SK-N-SH (cell line): ENCODE measurements around the gene WSCD1. TPM values are rescaled to one million over a fixed set of nuclear protein-coding genes. Genes with fewer than 3 reads are reported as not detected.

Experiments
- CTCF ChIA-PET: fragments of 300-600, 350-600 bp; formaldehyde crosslinking; extraction: SDS; loops from one replicate; lab custom pipeline; 2021; lab: Yijun Ruan, JAX
- POLR2A ChIA-PET: fragments of 350-600 bp; sonication (Branson Sonifier 250); formaldehyde crosslinking; extraction: SDS; loops from one replicate; lab custom pipeline; 2020; ENCODE audit warnings: antibody characterized with exemption, inconsistent platforms; lab: Yijun Ruan, JAX
- DNase-seq: peaks from one replicate; pipeline ENCODE4 v3.0.0; 2012
- H2AFZ ChIP-seq: fragments of 200-600 bp; sonication (generic); 2 replicates; pipeline ENCODE4 v1.8.1; 2016; ENCODE audit warnings: antibody characterized with exemption, mild to moderate bottlenecking, low read depth
- H3F3A ChIP-seq: fragments of 200-600 bp; sonication (generic); replicated peaks from 2 replicates; pipeline ENCODE3; 2016; ENCODE audit warnings: antibody characterized with exemption, mild to moderate bottlenecking; ENCODE audit not compliant: insufficient read depth
- H3K27ac ChIP-seq, 2 experiments: fragments of 200-500 bp in 1 of 2; fragments of 200-600 bp in 1 of 2; sonication (Bioruptor generic) in 1 of 2; sonication (generic), shearing (Covaris generic) in 1 of 2; 2 replicates each; pipeline versions ENCODE4 v1.5.1 to v1.6.1; 2014 to 2016; ENCODE audit warnings: low read depth in 2 of 2, inconsistent platforms in 1 of 2, low read length in 1 of 2, mild to moderate bottlenecking in 1 of 2, mixed read lengths in 1 of 2
- H3K27me3 ChIP-seq: fragments of 200-600 bp; sonication (generic), shearing (Covaris generic); 2 replicates; pipeline ENCODE4 v1.6.1; 2016; ENCODE audit warnings: mixed run types; ENCODE audit not compliant: insufficient read depth
- H3K36me3 ChIP-seq, 2 experiments: fragments of 200-500 bp in 1 of 2; fragments of 200-600 bp in 1 of 2; sonication (Bioruptor generic) in 1 of 2; sonication (generic) in 1 of 2; replicated peaks in 1 of 2; 2 replicates each; pipeline versions ENCODE3 to v1.5.1; 2014 to 2016; ENCODE audit warnings: low read length in 1 of 2, mild to moderate bottlenecking in 1 of 2; ENCODE audit not compliant: insufficient read depth in 2 of 2, control insufficient read depth in 1 of 2
- H3K4me1 ChIP-seq, 2 experiments: fragments of 200-500 bp in 1 of 2; fragments of 200-600 bp in 1 of 2; sonication (Bioruptor generic) in 1 of 2; sonication (generic), shearing (Covaris generic) in 1 of 2; 2 replicates each; pipeline versions ENCODE4 v1.5.1 to v1.6.1; 2014 to 2016; ENCODE audit warnings: low read depth in 1 of 2, low read length in 1 of 2, mixed run types in 1 of 2; ENCODE audit not compliant: insufficient read depth in 2 of 2, control insufficient read depth in 1 of 2
- H3K4me2 ChIP-seq: fragments of 200-600 bp; sonication (generic), shearing (Covaris generic); 2 replicates; pipeline ENCODE4 v1.6.1; 2017; ENCODE audit warnings: mixed run types
- H3K4me3 ChIP-seq, 2 experiments: fragments of 200-500 bp in 1 of 2; fragments of 200-600 bp in 1 of 2; sonication (Bioruptor generic) in 1 of 2; sonication (generic), shearing (Covaris generic) in 1 of 2; 2 replicates each; pipeline versions ENCODE4 v1.5.1 to v1.8.1; 2014 to 2016; ENCODE audit warnings: low read depth in 2 of 2, inconsistent platforms in 1 of 2, low read length in 1 of 2, mild to moderate bottlenecking in 1 of 2, mixed read lengths in 1 of 2, moderate library complexity in 1 of 2
- H3K79me2 ChIP-seq: fragments of 200-600 bp; sonication (generic); 2 replicates; pipeline ENCODE4 v1.8.1; 2017; ENCODE audit warnings: mild to moderate bottlenecking; ENCODE audit not compliant: insufficient read depth
- H3K9ac ChIP-seq: fragments of 200-600 bp; sonication (generic); 2 replicates; pipeline ENCODE4 v1.6.1; 2017; ENCODE audit warnings: mixed run types
- H3K9me2 ChIP-seq: fragments of 200-600 bp; sonication (generic); 2 replicates; pipeline ENCODE4 v1.6.1; 2017; ENCODE audit warnings: mixed run types
- H3K9me3 ChIP-seq: fragments of 200-600 bp; sonication (generic); 2 replicates; pipeline ENCODE4 v1.6.1; 2017; ENCODE audit warnings: mixed run types, mild to moderate bottlenecking, moderate library complexity
- H4K20me1 ChIP-seq: fragments of 200-600 bp; sonication (generic); 2 replicates; pipeline ENCODE4 v1.6.1; 2017; ENCODE audit warnings: mild to moderate bottlenecking, mixed run types; ENCODE audit not compliant: insufficient read depth
- ELF1 ChIP-seq: IDR thresholded peaks from 2 replicates; pipeline ENCODE4 v1.4.0; 2012
- EP300 ChIP-seq, 2 experiments: IDR thresholded peaks; 2 replicates each; pipeline versions ENCODE4 v1.4.0 to v1.6.1; 2012; ENCODE audit warnings: borderline replicate concordance in 1 of 2, low read depth in 1 of 2, low read length in 1 of 2
- EZH2phosphoT487 ChIP-seq: fragments of 200-600 bp; sonication (generic); IDR thresholded peaks from 2 replicates; pipeline ENCODE4 v1.6.1; 2017; ENCODE audit warnings: low read depth, mixed run types, mild to moderate bottlenecking, antibody characterized with exemption, moderate library complexity, borderline replicate concordance
- FOSL2 ChIP-seq: IDR thresholded peaks from 2 replicates; pipeline ENCODE4 v1.4.0; 2012; ENCODE audit warnings: low read depth, mild to moderate bottlenecking, moderate library complexity, borderline replicate concordance
- FOXJ3 ChIP-seq: sonication (generic); formaldehyde crosslinking; IDR thresholded peaks from 2 replicates; pipeline ENCODE4 v1.5.1; 2020; ENCODE audit warnings: mild to moderate bottlenecking, missing genetic modification reagents
- GABPA ChIP-seq: IDR thresholded peaks from 2 replicates; pipeline ENCODE4 v1.4.0; 2012; ENCODE audit warnings: low read depth, mild to moderate bottlenecking
- MAX ChIP-seq: IDR thresholded peaks from 2 replicates; pipeline ENCODE4 v1.4.0; 2012; ENCODE audit warnings: low read depth
- MEF2A ChIP-seq: IDR thresholded peaks from 2 replicates; pipeline ENCODE4 v1.4.0; 2012; ENCODE audit warnings: low read depth, borderline replicate concordance
- NFIC ChIP-seq: IDR thresholded peaks from 2 replicates; pipeline ENCODE4 v1.4.0; 2012; ENCODE audit warnings: borderline replicate concordance
- PBX3 ChIP-seq: IDR thresholded peaks from 2 replicates; pipeline ENCODE4; 2012
- POLR2AphosphoS5 ChIP-seq: IDR thresholded peaks from 2 replicates; pipeline ENCODE4 v1.6.1; 2012; ENCODE audit warnings: low read depth, low read length
- RCOR1 ChIP-seq: fragments of 150-350 bp; IDR thresholded peaks from 2 replicates; pipeline ENCODE4 v1.6.1; 2017; ENCODE audit warnings: antibody characterized with exemption, low read length
- REST ChIP-seq: IDR thresholded peaks from 2 replicates; pipeline ENCODE4 v1.6.1; 2012; ENCODE audit warnings: mild to moderate bottlenecking, low read depth, low read length, moderate library complexity
- RFX5 ChIP-seq: IDR thresholded peaks from 2 replicates; pipeline ENCODE4 v1.6.1; 2012; ENCODE audit warnings: mild to moderate bottlenecking, improper control_type of control experiment, low read length
- SIN3A ChIP-seq: IDR thresholded peaks from 2 replicates; pipeline ENCODE4 v1.6.1; 2012; ENCODE audit warnings: low read depth, mild to moderate bottlenecking, low read length, moderate library complexity, borderline replicate concordance
- TAF1 ChIP-seq: IDR thresholded peaks from 2 replicates; pipeline ENCODE4 v1.6.1; 2012; ENCODE audit warnings: low read depth, mild to moderate bottlenecking, low read length, moderate library complexity, borderline replicate concordance
- TEAD4 ChIP-seq: IDR thresholded peaks from 2 replicates; pipeline ENCODE4 v1.4.0; 2012; ENCODE audit warnings: mild to moderate bottlenecking, borderline replicate concordance; ENCODE audit not compliant: insufficient read depth
- USF1 ChIP-seq: IDR thresholded peaks from 2 replicates; pipeline ENCODE4 v1.4.0; 2012; ENCODE audit warnings: low read depth, borderline replicate concordance
- USF2 ChIP-seq: fragments of 150-350 bp; IDR thresholded peaks from 2 replicates; pipeline ENCODE4 v1.6.1; 2017; ENCODE audit warnings: antibody characterized with exemption, low read length, low read depth, borderline replicate concordance
- ZBTB33 ChIP-seq: IDR thresholded peaks from 2 replicates; pipeline ENCODE4 v1.4.0; 2012; ENCODE audit warnings: low read depth, borderline replicate concordance
- WGBS: methylation state at CpG from one replicate; pipeline ENCODE4 v1.1.6; 2017; ENCODE audit warnings: low lambda C conversion rate; 5-methylcytosine and 5-hydroxymethylcytosine counted together
- polyA plus RNA-seq, 3 experiments: library from polyadenylated mRNA; depleted of rRNA; stranded (reverse); fragments of >200 nt; gene quantifications; 2 replicates each; pipeline ENCODE4 v1.2.3, GENCODE V29; 2012

WSCD1 gene
- polyA plus RNA-seq, 1 of the 3 experiments (the other 2 are of a cell fraction): 0.03 TPM

- DNase-seq: no peak
- no peaks in the 10 kb centered on the region for H3K79me2 ChIP-seq
- H3K36me3 ChIP-seq: no peaks in the 10 kb centered on the region
- no peaks in the 10 kb centered on the region for H3K4me1 ChIP-seq
- TF ChIP-seq POLR2AphosphoS5 (no peak), MEF2A (no peak), MAX (no peak), REST (no peak), USF2 (no peak), FOXJ3 (CRISPR knock-in tag) (no peak), NFIC (no peak), ZBTB33 (no peak), PBX3 (no peak), EZH2phosphoT487 (no peak), ELF1 (no peak), RCOR1 (no peak), USF1 (no peak), EP300 (IDR thresholded peaks at IDR 0.05; ENCODE audit: borderline replicate concordance in 1 of 2, low read depth in 1 of 2, low read length in 1 of 2) (no peak), FOSL2 (no peak), GABPA (no peak), RFX5 (no peak), TAF1 (no peak), SIN3A (no peak), TEAD4 (no peak)
- TF ChIP-seq, all 33 proteins: peak for 0
- no peak overlapping the region for H3K9ac ChIP-seq
- H3K4me2 ChIP-seq: no peak overlapping the region
- H3F3A ChIP-seq: no peaks in the 10 kb centered on the region
- no peaks in the 10 kb centered on the region for H4K20me1 ChIP-seq
- H3K9me3 ChIP-seq: no peaks in the 10 kb centered on the region
- no peaks in the 10 kb centered on the region; the same call in 1 of the 2 replicates for H3K27me3 ChIP-seq
- CTCF ChIA-PET: no interaction called here
- no peak overlapping the region for H3K4me3 ChIP-seq
- WGBS: 18% methylated on average over 5 of the region's 5 CpGs
- H2AFZ ChIP-seq: no peak overlapping the region
- POLR2A ChIA-PET: no interaction called here
- no peaks in the 10 kb centered on the region for H3K9me2 ChIP-seq
- H3K27ac ChIP-seq: no peak overlapping the region
Measured at GRCh38 chr17:6108382-6108781, 38.2 kb downstream of the WSCD1 start.
